Adrenal gland (tissue), 5 donors: Measurements from ENCODE around the gene BPHL.

Experiments used
- CTCF ChIP-seq, 6 experiments: fragments of 450-650 bp in 4 of 6; fragments of 200-600 bp in 2 of 6; sonication (generic) in 1 of 6; IDR thresholded peaks; 1 replicate in 5 of 6; 2 replicates in 1 of 6; pipeline versions ENCODE4 v1.5.1 to v1.8.0; 2016 to 2021; ENCODE audit warnings: antibody characterized with exemption in 6 of 6, mild to moderate bottlenecking in 2 of 6, moderate library complexity in 1 of 6
- POLR2A ChIP-seq, 2 donors: fragments of 450-650 bp; IDR thresholded peaks; one replicate each; pipeline ENCODE4 v1.6.1; 2017; ENCODE audit warnings: antibody characterized with exemption in 2 of 2, mild to moderate bottlenecking in 2 of 2, moderate library complexity in 1 of 2
- donor health status: DM: no; HTN: no; CAD: no.

- no peak for TF ChIP-seq POLR2A (IDR thresholded peaks at IDR 0.05)
- TF ChIP-seq CTCF (IDR thresholded peaks at IDR 0.05), result no peak
Measured at GRCh38 chr6:3108746-3109414, 9.6 kb upstream of the BPHL start.
